G401.6 (cell line): ENCODE data around the gene MCM3AP.

Experiments used
- FAIRE-seq: peaks from 2 replicates; lab custom pipeline; 2012; peaks lifted over from hg19 to GRCh38; lab: Jason Lieb, UNC

Gene MCM3AP

DNA sequence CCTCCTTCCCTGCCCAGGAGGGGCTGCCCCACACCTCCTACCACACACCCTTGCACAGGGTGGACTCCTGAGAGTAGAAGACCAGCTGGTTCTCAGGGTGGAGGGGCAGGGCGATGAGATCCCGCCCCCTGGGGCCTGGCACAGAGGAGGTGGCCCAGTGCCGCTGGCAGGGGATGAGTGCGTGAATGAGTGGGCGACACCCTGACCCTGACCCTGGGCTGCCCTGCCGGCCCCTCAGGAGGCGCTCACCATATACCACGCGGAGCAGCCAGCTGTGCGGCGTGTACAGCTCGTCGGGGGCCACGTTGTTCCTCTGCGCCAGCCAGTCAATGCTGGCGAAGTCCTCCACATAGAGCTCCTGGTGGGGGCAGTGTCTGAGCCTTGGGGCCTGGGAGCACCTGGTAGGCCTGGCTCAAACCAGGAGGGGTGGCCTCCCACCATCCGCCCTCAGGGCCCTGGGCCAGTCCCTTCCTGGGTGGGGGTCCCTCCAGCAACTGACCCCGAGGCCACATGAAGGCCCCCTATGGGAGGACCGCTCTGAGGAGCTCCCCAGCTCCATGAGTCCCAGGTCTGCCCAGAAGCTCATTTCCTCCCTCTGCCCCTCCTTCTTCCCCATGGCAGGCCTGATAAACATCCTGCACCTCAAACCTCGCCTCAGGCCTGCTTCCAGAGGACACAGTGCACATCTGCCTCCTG is 69.8 kb downstream of the MCM3AP start:
- no peak for FAIRE-seq

DNA sequence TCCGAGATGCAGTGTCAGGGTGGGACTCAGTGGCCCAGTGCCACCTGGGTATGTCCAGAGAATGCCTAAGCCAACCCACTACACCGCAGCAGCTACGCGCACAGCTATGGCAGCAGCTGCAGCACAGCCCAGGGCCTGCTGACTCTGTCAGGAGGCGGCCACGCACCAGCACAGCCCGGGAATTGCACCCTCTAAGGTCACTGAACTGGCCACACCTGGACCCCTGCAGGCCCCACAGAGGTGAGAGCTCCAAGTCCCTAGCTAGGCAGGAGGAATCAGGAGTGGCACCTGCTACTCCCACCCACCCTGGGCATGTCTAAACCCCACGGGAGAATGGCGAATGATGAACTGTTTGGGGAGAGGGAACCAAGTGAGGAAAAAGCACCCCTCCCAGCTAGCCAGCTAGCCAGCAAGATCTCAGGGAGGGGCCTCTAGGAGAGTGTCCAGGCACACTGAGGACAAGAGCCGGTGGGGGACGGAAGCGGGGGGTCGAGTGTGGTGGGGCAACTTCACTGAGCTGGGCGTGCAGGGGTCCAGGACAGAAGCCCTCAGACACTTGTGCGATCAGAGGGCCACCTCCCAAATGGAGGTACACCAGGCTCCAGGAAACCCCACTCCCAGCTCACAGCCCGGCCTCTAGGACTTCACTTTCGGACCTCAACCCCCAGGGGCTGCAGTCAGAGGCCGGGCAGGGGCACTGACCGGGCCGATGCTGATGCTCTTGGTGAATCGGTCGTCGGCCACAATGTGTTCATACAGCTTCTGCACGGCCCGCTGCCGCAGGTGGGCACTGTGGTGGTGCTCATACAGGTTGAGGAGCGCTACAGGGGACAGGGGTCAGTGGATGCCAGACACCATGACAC is 70.7 kb downstream of the MCM3AP start:
- FAIRE-seq: no peak

DNA sequence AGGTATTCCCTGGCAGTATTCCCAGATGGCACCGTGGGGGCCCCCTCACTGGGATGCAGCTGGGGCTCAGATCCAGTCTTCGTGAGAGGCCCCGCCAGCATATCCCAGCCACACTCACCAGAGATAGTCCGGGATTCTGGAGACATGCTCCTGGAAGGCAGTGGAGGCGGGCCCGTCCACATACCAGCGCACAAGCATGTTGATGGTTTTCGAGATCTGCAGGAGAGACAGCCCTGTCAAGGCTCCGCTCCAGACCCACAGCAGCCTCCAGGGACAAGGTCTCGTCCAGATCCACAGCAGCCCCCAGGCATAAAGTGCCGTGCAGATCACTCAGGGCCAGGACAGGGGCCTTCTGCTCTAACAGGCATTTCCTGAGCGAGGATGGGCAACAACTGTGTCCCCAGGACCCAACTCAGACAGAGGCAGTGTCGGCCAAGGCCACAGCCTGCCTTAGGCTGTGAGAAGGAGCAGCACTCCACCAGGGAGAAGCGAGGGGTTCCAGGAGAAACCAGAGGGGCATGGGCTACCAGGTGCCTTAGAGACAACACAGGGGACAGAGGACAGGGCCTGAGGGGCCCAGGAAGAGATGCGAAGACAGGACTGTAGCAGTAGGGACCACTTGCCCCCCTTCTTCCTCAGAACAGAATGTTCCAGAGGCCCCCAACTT is 71.7 kb downstream of the MCM3AP start:
- no peak for FAIRE-seq

DNA sequence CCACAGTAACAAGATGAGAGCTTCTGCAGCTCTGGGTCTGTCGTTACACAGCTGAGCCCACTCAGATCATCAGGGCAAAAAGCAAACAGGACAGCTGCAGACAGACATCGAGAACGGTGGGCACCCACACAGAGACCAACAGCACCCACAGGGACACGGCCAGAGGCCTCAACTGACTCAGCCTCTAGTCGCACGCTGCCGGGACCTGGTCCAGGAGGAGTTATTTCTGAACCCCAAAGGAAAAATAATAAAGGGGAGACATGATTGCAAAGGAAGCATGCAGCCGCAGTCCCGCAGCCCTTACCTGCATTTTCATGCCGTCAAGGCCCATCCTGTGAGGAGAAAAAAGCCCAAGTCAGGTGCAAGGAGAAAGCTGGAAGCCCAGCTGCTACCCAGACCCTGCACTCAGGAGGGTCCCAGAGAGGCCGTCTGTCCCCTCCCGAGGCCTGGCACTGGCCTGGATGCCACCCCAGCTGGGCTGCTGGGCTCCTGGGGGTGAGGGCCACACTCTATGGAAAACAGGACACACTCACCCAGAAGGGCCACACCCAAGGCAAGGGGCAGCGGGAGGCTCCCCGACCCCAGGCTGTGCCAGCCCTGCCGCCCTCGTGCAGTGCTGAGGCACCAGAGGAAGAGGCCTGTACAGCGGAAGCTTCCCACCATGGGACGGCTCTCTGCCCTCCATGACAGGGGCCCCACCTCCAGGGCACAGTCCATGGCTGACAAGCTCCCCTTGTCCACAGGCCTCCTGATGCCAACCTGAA is 72.5 kb downstream of the MCM3AP start:
- no peak for FAIRE-seq

DNA sequence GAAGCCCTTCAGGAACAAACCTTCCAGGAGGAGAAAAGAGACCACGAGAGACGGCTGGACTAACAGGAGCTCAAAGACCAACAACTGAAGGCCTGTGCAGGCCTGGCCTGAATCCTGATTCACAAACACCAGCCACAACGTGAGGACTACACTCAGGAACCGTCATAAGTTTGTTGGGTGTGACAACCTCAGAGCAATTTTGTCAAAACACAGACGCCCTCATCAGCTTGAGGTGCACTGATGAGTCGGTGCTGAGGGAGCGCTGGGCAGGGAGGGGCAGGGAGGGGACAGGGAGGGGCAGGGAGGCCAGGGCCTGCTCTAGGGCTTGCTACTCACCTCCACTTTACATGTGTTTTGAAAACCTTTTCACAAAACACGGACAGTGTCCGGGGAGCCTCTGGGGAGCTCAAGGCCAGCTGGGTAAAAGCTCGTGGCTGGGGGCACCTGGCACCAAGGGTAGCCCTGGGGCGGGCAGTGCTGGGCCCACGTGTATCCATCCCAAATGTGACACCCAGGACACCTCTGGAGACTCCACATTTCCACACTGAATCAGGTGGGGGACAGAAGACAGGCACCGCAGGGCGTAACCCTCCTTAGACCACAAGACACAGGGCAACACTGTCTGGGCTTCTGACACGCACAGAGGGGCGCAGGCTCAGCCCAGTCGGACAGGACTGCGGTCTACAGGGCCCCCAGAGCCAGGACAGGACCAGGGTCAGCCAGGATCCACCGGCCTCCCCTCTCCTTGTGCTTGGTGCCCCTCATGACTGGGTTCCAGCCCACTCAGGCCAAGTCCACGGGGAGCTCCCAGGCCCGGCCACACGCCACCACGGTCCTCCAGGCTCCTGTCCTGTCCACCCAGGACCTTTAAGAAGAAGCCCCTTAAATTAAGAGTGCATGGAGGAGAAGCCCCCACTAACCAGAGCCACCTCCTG is 73.4 kb downstream of the MCM3AP start:
- no peak for FAIRE-seq

DNA sequence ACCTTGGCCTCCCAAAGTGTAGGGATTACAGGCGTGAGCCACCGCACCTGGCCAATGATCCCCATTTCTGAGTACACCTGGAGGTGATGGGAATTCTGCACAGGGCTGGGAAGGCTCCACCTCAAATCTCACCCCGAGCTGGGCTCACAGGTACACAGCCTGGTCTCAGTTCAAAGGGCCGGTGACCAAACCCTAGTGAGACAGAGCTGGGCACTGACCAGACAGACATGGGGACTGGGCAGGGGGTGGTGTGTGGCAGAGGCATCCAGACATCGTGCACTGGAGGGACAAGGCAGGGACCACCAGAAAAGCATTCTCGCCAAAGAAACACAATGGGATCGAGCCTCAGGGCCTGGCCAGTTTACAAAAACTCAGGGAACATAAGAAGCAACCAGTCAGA is 74.0 kb downstream of the MCM3AP start:
- no peak for FAIRE-seq

DNA sequence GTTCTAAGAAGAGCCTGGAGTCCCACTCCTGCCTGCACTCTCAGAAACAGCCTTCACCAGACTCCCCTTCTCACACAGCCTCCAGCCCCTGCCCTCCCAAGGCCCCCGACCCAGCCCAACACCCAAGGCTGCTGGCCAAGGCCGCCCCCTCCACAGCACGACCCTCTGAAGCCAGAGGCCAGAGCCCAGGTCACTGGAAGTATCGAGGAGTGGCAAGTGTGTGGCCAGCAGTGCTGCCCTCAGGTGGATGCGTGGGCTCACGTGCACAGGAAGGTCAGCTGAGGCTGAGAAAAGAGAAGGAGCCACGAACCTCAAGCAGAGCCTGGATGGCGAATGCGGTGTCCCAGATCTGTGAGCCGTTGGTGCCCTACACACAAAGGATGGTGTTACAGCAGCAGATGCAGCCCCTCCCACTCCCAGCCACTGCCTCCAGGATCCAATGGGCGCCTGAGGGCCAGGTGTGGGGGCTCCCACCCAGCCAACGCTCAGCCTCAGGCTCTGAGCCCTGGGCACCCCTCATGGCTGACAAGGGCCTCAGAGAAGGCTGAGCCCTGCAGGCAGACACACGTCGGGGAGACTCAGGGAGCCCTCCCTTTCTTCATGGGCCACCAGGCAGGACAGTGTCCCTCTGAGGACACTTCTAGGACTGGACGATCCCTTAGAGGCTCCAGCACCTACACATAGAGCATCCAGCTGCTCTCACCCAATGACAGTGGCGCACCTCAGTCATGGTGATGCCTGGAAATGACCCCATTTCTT is 74.9 kb downstream of the MCM3AP start:
- FAIRE-seq: no peak

DNA sequence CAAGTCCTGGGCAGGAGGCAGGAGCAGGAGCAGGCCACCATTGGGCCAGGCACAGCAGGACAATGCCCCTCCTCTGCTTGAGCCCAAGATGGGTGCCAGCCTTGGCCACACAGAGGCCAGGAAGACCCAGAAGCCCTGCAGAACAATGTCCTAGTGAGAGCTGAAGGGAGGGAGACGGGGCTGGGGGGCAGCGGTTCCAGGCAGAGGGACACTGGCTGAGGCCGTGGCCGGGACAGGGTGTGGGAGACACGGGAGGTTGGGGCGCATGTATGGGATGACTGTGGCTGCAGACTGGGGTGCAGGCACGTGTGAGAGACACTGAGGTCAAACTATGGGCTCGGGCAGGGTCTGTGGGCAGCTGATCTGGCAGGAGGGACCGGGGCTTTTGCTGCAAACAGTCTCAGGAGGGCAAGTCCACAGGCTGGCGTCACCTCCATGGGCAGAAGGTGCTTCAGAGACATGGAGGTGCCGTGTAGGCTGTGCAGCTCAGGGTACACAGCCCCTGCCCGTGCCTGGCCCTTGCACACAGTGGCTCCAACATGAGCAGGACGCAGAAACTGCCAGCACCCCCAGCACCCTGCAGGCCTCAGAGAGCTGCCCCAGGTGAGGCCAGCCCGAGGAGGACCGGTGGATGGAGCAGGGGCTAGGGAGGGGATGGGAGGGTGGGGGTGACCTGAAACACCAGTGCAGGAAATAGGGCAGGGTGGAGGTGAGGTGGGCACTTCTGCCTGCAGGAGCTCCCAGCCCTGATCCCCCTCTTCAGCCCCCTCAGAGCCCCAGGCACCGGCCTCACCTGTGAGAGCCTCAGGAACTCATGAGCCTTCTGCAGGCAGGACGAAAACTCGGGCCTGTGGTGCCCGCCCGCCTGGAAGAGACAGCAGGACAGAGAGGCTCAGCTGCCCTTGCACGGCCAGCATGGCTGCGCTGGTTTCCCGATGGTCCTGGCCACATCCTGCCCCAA is 76.4 kb downstream of the MCM3AP start:
- FAIRE-seq: no peak

DNA sequence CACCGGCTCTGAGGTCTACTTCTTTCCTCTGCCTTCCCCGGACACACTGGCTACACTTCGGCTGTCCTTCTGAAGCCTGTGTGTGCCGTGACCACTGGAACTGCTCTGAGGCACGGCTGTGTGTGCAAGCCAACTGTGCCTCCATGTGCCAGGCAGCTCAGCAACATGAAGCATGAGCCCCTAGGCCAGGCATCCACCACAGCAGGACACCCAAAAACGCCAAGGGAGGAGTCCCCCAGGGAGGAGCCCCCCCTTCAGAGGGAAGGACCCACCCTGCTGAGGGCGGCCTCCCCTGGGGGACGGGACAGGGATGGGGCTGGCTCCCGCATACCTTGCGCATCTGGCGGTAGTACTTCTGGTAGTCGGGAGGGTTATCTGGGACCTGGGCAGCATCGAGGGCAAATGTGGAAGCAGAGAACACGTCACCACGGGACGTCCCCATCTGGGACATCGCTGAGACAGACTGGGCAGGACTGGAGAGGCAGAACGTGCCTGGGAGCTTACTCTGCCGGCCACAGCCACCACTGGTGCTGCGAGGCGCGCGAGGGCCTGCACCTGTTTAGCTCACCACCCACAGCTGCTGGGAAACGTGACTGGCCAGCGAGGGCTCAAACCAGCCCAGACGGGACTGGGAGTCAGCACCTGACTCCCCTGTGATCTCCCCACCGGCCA is 77.4 kb downstream of the MCM3AP start:
- FAIRE-seq: no peak

DNA sequence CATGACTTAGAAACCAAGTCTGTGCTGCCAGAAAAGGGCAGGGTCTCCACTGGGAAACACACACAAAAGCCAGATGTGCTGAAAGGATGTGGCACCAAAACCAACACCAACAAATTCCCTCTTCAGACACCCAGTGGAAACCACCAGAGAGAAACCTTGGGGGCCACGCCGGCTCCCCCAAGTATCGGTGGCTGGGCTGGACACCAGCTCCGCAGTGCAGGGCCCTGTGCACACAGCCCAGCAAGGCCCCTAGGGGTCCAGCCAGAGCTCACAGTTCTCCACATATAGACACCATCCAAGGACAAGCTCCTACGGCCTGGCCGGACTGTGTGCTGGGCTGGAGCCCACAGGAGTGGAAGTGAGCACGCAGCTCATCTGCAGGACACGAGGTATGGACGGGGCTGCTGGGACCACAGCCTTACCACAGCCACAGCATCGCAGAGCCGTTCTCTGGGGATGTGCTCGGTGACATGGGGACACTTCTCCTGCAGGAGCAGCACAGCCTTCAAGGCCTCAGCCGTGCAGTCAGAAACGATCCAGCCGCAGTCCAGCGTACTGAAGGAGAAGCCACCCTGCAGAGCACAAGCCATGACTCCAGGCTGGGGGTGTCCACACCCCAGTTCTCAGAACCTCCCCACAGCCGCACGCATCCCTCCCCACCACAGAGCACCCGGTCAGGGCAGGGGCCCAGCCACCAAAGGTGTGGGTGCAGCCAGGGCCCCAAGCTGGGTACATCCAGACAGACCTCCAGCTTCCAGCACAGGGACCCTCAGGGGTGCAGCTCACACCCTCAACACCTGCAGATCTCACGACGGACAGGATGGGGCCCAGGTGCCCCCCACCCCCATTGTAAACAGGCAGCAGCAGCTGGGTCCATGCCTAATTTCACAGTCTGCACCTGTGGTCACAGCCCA is 78.1 kb downstream of the MCM3AP start:
- no peak for FAIRE-seq

DNA sequence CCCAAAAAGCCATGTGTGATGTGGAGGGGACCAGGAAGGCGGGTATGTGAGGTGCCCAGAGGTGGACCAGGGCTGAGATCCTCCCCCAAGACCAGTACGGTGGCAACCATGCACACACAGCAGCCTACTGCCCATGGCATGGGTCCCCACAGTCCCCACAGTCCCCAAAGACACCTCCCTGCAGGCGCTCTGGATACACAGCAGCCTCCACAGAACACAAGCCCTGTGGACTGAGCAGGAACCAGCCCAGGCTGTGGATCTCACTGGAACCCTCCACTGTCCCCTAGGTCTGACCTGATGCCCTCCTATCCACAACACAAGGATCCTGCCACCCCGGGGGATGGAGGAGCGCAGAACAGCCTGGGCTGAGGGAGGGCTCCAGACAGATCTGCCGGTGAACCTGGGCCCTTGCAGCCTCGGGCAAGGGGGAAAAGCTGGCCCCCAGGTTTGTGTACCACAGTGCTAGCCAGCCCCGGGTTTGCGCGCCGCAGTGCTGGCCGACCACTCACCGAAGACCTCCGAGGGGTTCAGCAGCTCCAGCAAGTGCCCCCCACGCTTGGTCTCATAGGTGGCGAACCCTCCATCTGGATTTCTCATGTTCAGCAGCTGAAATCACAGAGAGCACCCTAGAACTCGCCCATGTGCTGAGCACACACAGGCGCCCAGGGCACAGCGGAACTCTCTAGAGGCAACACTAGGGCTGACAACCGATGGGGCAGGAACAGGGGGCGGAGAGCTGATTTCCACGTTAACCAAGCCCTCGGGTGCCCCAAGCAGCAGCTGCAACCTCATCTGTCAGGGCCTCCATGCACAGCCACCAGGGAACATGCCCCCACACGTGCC is 79.0 kb downstream of the MCM3AP start:
- no peak for FAIRE-seq

DNA sequence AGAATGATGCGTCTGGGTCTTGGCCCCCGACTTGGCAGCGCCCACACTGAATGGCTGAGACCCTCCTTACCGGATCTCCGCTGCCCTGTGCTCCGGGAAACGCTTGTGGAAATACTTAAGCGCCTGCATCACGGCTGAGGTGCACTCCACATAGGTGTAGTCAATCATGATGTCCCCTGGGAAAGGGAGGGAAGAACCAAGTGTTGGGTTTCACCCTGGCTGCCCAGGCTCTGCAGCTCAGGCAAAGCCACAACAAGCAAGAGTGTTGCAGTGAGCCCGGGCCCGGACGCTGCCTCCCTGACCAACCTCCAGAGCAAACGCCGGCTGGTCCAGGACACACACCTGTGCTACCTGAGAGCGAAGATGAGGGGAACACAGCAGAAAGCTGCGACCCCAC is 79.6 kb downstream of the MCM3AP start:
- FAIRE-seq: no peak

DNA sequence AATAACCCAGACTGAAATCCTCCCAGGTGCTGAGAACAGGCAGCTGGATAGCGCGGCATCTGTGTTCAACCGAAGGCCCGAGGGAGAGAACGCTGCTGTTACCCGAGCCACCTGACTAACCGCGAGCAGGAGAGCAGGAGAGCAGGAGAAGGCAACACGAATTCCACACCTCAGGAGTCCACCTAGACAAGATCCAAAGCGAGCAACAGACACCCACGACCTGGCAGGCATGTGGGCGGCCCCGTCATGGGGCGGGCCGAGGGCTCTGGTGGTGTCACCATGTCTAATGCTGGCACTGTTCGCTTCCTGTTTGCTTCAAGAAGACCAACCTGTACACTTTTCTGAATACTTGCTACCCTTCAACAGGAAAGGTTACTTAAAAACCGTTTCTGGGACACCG is 80.2 kb downstream of the MCM3AP start:
- no peak for FAIRE-seq

DNA sequence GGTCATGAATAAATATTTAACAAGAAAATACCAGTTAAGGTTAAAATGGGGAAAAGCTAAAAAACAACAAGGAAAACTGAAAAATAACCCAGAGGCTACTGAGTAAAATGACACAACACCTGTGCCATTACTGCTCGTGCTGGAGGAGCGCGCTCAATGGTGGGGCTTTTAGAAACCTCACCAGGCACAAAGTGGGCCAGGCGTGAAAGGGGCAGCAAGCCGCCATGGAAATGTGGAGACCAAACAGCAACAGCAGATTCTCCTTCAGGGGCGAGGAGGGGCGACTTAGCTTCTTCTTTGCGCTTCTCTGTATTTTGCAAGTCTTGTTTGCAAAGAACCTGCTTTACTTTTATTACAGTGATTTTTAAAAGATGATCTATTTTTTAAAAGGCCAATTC is 82.2 kb downstream of the MCM3AP start:
- no peak for FAIRE-seq

DNA sequence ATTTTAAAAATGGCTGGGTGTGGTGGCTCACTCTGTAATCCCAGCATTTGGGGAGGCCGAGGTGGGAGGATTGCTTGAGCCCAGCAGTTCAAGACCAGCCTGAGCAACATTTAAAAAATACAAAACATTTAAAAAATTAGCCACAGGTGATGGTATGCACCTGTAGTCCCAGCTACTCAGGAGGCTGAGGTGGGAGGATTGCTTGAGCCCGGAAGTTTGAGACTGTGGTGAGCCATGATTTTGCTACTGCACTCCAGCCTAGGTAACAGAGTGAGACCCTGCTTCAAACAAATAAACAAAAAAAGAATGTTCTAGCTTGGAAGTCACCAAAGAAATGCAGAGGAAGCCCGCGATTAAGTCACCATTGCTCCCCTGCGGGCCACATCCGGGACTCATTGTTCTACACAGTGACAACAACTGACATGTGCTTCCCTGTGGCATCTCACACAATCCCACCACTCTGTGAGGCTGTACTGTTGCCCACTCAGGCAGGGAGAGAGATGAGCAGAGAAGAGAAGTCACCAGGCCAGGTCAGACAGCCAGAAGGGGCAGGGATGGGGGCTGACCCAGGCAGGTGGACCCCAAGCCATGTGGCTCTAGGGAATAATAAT is 82.7 kb downstream of the MCM3AP start:
- FAIRE-seq: no peak
